Activated CD4-positive, alpha-beta T cell treated with anti-CD3 and anti-CD28 coated beads, Interleukin-2, amount 10 ng/mL, durations not matched to agents 24 days and 14 days (primary cell): Measurements from ENCODE around the gene SYNJ2. TPM values are rescaled to one million over a fixed set of nuclear protein-coding genes. Genes with fewer than 3 reads are reported as not detected.

ENCODE experiments used
- DNase-seq: peaks from one replicate; pipeline ENCODE4 v3.0.0; 2022
- H3K27ac Mint-ChIP-seq: one replicate; pipeline ENCODE4 v1.8.0; 2022; ENCODE audit warnings: mild to moderate bottlenecking, mixed read lengths
- H3K27me3 Mint-ChIP-seq: one replicate; pipeline ENCODE4 v1.8.0; 2022; ENCODE audit warnings: mixed read lengths
- H3K36me3 Mint-ChIP-seq: one replicate; pipeline ENCODE4 v1.8.0; 2022; ENCODE audit warnings: low read depth, mild to moderate bottlenecking, mixed read lengths
- H3K4me1 Mint-ChIP-seq: one replicate; pipeline ENCODE4 v1.8.0; 2021; ENCODE audit warnings: mixed read lengths
- H3K4me3 Mint-ChIP-seq: one replicate; pipeline ENCODE4 v1.8.0; 2022; ENCODE audit warnings: mild to moderate bottlenecking, moderate library complexity, mixed read lengths
- H3K9me3 Mint-ChIP-seq: one replicate; pipeline ENCODE4 v1.8.0; 2021; ENCODE audit warnings: mixed read lengths
- intact Hi-C: fragments of 100-400 bp; cut with micrococcal nuclease; formaldehyde crosslinking; loops from one replicate; pipeline ENCODE4 v1.15.1; 2023
- total RNA-seq: library from RNA; stranded (reverse); gene quantifications from 2 replicates; pipeline ENCODE4 v1.2.3, GENCODE V29; 2022

The SYNJ2 gene
- total RNA-seq, 1 donor from 2014 or later = 22.2 TPM

DNA sequence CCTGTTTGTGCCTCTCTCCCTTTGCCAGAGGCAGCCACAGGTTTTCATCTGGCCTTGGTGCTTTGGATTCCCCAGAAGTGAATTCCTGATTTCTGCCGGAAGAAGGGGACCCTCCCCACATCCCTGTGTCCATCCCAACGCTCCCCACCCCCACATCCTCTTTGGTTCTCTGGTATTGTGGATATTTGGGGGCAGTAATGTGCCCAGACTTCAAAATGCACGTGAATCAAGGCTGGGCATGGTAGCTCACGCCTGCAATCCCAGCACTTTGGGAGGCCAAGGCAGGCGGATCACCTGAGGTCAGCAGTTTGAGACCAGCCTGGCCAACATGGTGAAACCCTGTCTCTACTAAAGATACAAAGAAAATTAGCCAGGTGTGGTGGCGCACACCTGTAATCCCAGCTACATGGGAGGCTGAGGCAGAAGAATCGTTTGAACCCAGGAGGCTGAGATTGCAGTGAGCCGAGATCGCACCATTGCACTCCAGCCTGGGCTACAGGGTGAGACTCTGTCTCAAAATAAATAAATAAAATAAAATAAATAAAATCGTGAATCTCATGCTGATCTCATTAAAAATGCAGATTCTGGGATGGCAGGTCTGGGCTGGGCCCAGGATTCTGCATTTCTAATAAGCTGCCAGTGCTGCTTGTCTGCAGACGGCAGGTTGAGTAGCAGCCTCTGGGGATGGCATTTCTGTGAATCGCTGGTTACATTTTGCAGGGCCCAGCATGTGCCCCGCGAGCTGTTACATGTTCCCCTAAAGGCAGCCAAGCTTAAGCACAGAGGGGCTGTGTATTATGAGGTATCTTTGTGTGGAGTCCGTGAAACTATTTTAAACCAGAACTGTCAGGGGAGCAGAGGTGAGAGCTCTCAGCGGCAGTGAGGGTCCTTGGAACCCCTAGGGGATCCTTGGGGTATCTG is 49.0 kb downstream of the SYNJ2 start:
- intact Hi-C loops = no loop called here
- no peak overlapping the region for H3K4me3 Mint-ChIP-seq
- H3K27ac Mint-ChIP-seq = peak overlapping the region; percentile 70
- peaks cover 32% of the 10 kb centered on the region for H3K36me3 Mint-ChIP-seq
- H3K4me1 Mint-ChIP-seq = peaks cover 38% of the 10 kb centered on the region
- H3K27me3 Mint-ChIP-seq = no peaks in the 10 kb centered on the region
- no peak for DNase-seq
- H3K9me3 Mint-ChIP-seq = no peaks in the 10 kb centered on the region

- H3K9me3 Mint-ChIP-seq = peaks cover 6% of the 10 kb centered on the region
- DNase-seq = peak; percentile 75
- no peak overlapping the region for H3K4me3 Mint-ChIP-seq
- peak overlapping the region; percentile 70 for H3K27ac Mint-ChIP-seq
- peaks cover 41% of the 10 kb centered on the region for H3K36me3 Mint-ChIP-seq
- no peaks in the 10 kb centered on the region for H3K27me3 Mint-ChIP-seq
- peaks cover 29% of the 10 kb centered on the region for H3K4me1 Mint-ChIP-seq
- intact Hi-C loops = no loop called here
These were observed 50.0 kb downstream of the SYNJ2 start for GRCh38 chr6:158031381-158032353.

GRCh38 chr6:158032354-158032733 is 50.7 kb downstream of the SYNJ2 start:
- Mint-ChIP-seq H3K27ac (no peak overlapping the region), H3K27me3 (no peaks in the 10 kb centered on the region), H3K4me3 (no peak overlapping the region), H3K9me3 (peaks cover 6% of the 10 kb centered on the region), H3K4me1 (peaks cover 22% of the 10 kb centered on the region), H3K36me3 (peaks cover 41% of the 10 kb centered on the region)
- no peak for DNase-seq
- intact Hi-C loops = no loop called here

DNA sequence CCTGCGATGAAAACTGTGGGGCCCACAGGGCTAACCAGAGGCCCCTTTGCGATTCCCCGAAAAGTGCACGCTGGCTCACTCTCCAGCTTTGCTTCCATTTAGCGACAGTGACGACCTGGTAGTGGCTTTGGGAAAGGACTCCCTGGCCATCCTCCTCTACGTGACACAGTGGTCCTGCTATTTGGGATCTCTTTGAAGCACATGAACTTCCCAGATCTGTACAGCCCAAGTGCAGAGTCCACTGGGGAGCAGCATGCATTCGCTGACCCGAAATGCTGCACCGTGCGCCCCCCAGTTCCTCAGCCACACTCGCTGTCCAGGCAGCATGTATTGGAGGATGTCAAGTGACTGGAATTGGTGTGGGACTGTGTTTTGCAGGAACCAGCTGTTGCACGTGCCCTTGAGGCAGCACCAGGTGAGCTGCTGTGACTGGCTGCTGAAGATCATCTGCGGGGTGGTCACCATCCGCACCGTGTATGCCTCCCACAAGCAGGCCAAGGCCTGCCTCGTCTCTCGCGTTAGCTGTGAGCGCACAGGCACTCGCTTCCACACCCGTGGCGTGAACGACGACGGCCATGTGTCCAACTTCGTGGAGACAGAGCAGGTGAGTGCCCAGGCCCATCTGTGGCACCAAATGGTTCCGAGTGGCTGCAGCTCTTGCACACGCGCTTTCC is 51.6 kb downstream of the SYNJ2 start:
- no peak for DNase-seq
- Mint-ChIP-seq H3K27ac (no peak overlapping the region), H3K36me3 (peaks cover 38% of the 10 kb centered on the region), H3K4me3 (no peak overlapping the region), H3K9me3 (peaks cover 6% of the 10 kb centered on the region), H3K4me1 (peaks cover 16% of the 10 kb centered on the region), H3K27me3 (no peaks in the 10 kb centered on the region)
- intact Hi-C loops = no loop called here

DNA sequence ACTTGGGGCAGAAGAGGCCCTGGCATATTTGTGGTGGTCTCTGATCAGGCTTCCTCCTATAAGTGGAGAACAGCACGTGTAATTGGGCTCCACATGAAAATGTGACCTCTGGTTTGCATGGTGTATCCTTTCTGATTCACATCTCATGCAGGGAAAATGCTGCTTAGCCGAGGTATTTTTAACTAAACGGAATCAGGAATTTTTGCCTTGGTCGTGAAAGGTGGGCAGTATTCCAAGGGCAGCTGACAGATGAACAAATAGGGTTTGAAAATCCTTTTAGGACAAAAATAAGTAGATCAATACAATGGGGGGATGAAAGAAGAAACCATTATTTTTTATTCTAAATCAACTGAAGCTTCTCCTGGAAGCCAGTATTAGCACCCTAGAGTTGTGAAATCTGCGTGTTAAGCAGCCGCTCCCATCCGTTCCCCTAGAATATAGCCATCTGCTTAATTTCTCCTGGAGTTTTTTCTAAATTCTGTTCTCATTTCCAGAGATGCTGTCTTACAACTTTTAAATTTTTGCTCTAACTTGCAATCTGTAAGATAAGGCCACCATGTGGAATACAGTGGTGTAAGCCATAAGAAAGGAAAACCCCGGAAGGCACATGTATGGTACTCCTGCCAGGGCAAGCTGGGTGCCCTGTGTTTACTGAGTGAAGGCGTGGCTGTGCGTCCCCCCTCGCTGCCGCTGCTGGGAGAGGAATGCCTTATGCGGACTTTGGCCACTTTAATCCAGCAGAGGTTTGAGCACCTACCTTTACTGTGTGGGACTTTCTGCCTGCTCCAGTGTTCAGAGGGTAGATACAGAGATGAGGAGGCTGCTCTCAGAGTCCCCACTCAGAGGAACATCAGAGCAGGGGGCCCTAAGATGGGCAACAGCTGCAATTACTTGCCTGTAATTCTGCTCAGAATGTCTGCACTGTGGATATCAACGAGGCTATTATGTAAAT is 52.4 kb downstream of the SYNJ2 start:
- H3K36me3 Mint-ChIP-seq = peaks cover 39% of the 10 kb centered on the region
- no peak overlapping the region for H3K27ac Mint-ChIP-seq
- DNase-seq = no peak
- H3K27me3 Mint-ChIP-seq = no peaks in the 10 kb centered on the region
- intact Hi-C loops = no loop called here
- peaks cover 20% of the 10 kb centered on the region for H3K4me1 Mint-ChIP-seq
- H3K4me3 Mint-ChIP-seq = no peak overlapping the region
- H3K9me3 Mint-ChIP-seq = peaks cover 6% of the 10 kb centered on the region

GRCh38 chr6:158036261-158036660 is 54.6 kb downstream of the SYNJ2 start:
- Mint-ChIP-seq H3K27me3 (no peaks in the 10 kb centered on the region), H3K9me3 (peaks cover 6% of the 10 kb centered on the region), H3K4me3 (no peak overlapping the region), H3K36me3 (peaks cover 32% of the 10 kb centered on the region), H3K27ac (no peak overlapping the region), H3K4me1 (peaks cover 35% of the 10 kb centered on the region)
- intact Hi-C loops = loop anchor here (5.0 kb wide), 1 partner anchor 34 kb away; no protein-coding TSS in a partner anchor
- DNase-seq = no peak

- H3K36me3 Mint-ChIP-seq = peaks cover 32% of the 10 kb centered on the region
- DNase-seq = no peak
- peaks cover 32% of the 10 kb centered on the region for H3K4me1 Mint-ChIP-seq
- H3K9me3 Mint-ChIP-seq = peaks cover 6% of the 10 kb centered on the region
- no peak overlapping the region for H3K27ac Mint-ChIP-seq
- H3K27me3 Mint-ChIP-seq = no peaks in the 10 kb centered on the region
- no peak overlapping the region for H3K4me3 Mint-ChIP-seq
- intact Hi-C loops = loop anchor here (5.0 kb wide), 1 partner anchor 35 kb away; no protein-coding TSS in a partner anchor
These were observed 55.4 kb downstream of the SYNJ2 start for GRCh38 chr6:158037021-158037420.

- H3K27me3 Mint-ChIP-seq = no peaks in the 10 kb centered on the region
- no peak for DNase-seq
- peaks cover 35% of the 10 kb centered on the region for H3K4me1 Mint-ChIP-seq
- H3K9me3 Mint-ChIP-seq = peaks cover 6% of the 10 kb centered on the region
- intact Hi-C loops = loop anchor here (5.0 kb wide), 1 partner anchor 35 kb away; no protein-coding TSS in a partner anchor
- H3K27ac Mint-ChIP-seq = no peak overlapping the region
- no peak overlapping the region for H3K4me3 Mint-ChIP-seq
- peaks cover 35% of the 10 kb centered on the region for H3K36me3 Mint-ChIP-seq
These were observed 56.1 kb downstream of the SYNJ2 start for GRCh38 chr6:158037771-158038170.

DNA sequence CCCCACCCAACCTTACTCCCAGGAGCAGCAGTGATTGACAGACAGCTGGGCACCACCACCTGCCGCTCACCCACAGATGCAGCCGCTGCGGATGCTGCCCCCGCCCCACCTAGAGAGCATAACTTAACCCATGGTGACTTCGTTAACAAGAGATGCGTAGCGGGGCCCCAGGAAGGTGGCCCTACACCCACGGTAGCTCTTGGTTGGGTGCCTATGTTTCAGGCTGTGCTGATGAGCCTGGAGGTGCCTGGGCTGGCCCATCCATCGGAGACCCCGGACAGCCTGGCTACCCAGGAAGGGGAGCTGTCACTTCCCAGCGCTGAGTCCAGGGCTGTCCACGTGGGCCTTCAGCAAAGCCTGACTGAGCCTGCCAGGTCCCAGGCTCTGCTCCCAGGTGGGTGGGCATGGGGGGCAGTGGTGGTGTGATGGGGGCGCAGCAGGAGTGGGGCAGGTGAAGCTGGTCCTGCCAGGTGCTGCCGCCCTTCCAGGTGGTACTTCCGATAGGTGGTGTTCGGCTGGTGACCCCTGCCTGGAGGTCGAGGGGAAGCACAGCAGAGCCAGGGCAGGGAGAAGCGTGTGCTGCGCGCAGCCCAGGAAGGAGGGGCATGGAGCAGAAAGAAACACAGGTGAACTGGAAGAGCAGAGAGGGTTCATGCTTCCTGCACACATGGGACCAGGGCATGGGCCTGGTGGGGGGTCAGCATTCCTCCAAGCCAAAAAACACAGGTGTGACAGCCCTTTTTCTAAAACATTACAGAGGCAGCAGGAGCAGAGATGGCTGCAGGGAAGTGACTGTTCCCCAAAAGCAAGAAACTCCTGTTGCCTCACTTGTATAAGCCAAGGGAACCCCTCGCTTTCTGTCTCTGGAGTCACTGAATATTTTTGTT is 56.9 kb downstream of the SYNJ2 start:
- Mint-ChIP-seq H3K27me3 (no peaks in the 10 kb centered on the region), H3K9me3 (peaks cover 6% of the 10 kb centered on the region), H3K36me3 (peaks cover 37% of the 10 kb centered on the region), H3K27ac (no peak overlapping the region), H3K4me3 (no peak overlapping the region), H3K4me1 (peaks cover 35% of the 10 kb centered on the region)
- no peak for DNase-seq
- intact Hi-C loops = loop anchor here (5.0 kb wide), 1 partner anchor 36 kb away; no protein-coding TSS in a partner anchor

DNA sequence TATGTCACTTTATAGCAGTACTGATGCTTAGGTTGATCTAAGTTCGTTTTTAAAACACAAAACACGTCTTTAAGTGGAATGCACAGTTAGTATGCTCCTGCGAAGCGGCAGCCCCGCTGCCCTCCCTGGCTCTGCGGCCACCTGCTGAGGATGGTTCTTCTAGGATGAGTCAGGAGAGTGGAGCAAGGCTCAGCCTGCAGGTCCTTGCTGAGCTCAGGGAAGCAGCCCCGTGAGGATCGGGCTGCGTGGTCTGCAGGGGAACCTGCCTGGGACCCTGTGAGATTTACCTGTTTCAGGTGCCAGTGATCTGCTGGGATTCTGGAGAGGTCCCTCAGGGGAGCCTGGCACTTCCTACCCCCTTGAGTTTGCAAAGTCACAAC is 57.5 kb downstream of the SYNJ2 start:
- H3K4me1 Mint-ChIP-seq = peaks cover 35% of the 10 kb centered on the region
- H3K27ac Mint-ChIP-seq = no peak overlapping the region
- H3K4me3 Mint-ChIP-seq = peak overlapping the region; percentile 13
- no peaks in the 10 kb centered on the region for H3K27me3 Mint-ChIP-seq
- intact Hi-C loops = loop anchor here (5.0 kb wide), 1 partner anchor 37 kb away; no protein-coding TSS in a partner anchor
- H3K36me3 Mint-ChIP-seq = peaks cover 41% of the 10 kb centered on the region
- DNase-seq = no peak
- peaks cover 6% of the 10 kb centered on the region for H3K9me3 Mint-ChIP-seq

- H3K4me1 Mint-ChIP-seq = peaks cover 35% of the 10 kb centered on the region
- DNase-seq = peak; percentile 73
- no peak overlapping the region for H3K27ac Mint-ChIP-seq
- no peaks in the 10 kb centered on the region for H3K27me3 Mint-ChIP-seq
- H3K4me3 Mint-ChIP-seq = peak overlapping the region; percentile 13
- peaks cover 39% of the 10 kb centered on the region for H3K36me3 Mint-ChIP-seq
- intact Hi-C loops = loop anchor here (5.0 kb wide), 1 partner anchor 37 kb away; no protein-coding TSS in a partner anchor
- H3K9me3 Mint-ChIP-seq = peaks cover 6% of the 10 kb centered on the region
These were observed 57.9 kb downstream of the SYNJ2 start for GRCh38 chr6:158039571-158040050.
